ENCODE measurements around the gene PPA1.

DNA sequence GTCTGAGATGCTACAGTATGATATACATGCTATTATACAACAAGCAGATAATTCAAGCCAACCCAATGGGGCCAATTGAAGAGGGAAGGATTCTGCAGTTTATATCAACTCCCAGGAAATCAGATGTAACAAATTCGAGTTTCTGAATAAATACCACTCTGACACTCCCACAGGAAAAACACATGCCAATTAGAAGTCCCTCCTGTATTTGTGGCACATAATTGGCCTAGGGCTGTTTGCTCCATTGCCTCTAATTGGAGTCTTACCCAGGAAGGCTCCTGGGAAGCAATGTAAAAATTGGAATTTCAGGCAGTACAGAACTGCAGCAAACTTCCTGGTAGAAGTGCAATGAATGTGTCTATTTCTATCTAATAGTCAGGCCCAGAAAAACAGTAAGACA lies 4.7 kb downstream of the PPA1 start:
- TF ChIP-seq, protein P1, sequence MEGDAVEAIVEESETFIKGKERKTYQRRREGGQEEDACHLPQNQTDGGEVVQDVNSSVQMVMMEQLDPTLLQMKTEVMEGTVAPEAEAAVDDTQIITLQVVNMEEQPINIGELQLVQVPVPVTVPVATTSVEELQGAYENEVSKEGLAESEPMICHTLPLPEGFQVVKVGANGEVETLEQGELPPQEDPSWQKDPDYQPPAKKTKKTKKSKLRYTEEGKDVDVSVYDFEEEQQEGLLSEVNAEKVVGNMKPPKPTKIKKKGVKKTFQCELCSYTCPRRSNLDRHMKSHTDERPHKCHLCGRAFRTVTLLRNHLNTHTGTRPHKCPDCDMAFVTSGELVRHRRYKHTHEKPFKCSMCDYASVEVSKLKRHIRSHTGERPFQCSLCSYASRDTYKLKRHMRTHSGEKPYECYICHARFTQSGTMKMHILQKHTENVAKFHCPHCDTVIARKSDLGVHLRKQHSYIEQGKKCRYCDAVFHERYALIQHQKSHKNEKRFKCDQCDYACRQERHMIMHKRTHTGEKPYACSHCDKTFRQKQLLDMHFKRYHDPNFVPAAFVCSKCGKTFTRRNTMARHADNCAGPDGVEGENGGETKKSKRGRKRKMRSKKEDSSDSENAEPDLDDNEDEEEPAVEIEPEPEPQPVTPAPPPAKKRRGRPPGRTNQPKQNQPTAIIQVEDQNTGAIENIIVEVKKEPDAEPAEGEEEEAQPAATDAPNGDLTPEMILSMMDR (IDR thresholded peaks at IDR 0.05): no peak
- no peak for TF ChIP-seq POLR2A (IDR thresholded peaks at IDR 0.05)
